ENCODE data around the gene SHISA5.

Gene SHISA5

GRCh38 chr3:48420561-48420960 lies 83.4 kb downstream of the SHISA5 start:
- no peak for DNase-seq (ENCODE audit: low read depth, low spot score)

GRCh38 chr3:48419597-48419996 lies 84.4 kb downstream of the SHISA5 start:
- H3K27ac ChIP-seq = no peak overlapping the region
- DNase-seq (ENCODE audit: low read depth, low spot score) = no peak

More at GRCh38 chr3:48420561-48420960, 83.4 kb downstream of the SHISA5 start:
- H3K27ac ChIP-seq = no peak overlapping the region

- DNase-seq (ENCODE audit: low read depth, low spot score) = no peak
- no peak overlapping the region for H3K27ac ChIP-seq
These were observed 84.8 kb downstream of the SHISA5 start for GRCh38 chr3:48419149-48419548.

- H3K27ac ChIP-seq = no peak overlapping the region
- DNase-seq (ENCODE audit: low read depth, low spot score) = no peak
These were observed 85.3 kb downstream of the SHISA5 start for GRCh38 chr3:48418651-48419050.

DNA sequence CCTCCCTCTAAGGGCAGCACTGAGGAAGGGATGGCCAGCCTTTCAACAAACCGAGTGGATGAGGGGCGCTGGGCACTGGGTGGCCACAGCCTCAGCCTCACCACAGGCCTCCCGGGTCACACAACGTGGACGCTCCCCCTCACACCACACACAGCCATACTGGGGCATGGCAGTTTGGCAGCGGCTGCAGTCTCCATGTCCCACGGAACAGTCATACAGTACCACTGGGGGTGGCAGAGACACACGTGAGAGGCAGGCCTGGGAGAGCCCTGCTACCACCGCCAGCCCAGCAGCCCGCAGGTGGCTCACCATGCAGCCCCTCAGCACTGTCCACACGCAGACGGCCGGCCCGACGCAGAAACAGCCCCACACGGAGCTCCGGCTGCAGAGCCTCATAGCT lies 85.8 kb downstream of the SHISA5 start:
- H3K27ac ChIP-seq = no peak overlapping the region
- DNase-seq (ENCODE audit: low read depth, low spot score) = no peak

Measured in epithelial cell of prostate (primary cell).